ENCODE results near the gene ABL2. TPM values are rescaled to one million over a fixed set of nuclear protein-coding genes. Genes with fewer than 3 reads are reported as not detected.

Gene ABL2
- total and polyA plus RNA-seq, 9 of the 15 experiments (the other 6 are each of a cell fraction or from before 2014, with no cell fraction given) = 1.4 to 15.0 (median 8.6) TPM

GRCh38 chr1:179166663-179167417 lies 62.6 kb downstream of the ABL2 start:
- CTCF ChIA-PET (ENCODE audit: low intra/inter-chr PET ratio) = no interaction called here
- in situ Hi-C loops (cut with MboI) (no loop called here), intact Hi-C loops (cut with micrococcal nuclease) (no loop called here)
- no peaks in the 10 kb centered on the region for H3K36me3 ChIP-seq (ENCODE audit: control insufficient read depth, insufficient read depth, low read length)
- POLR2A ChIA-PET = interaction anchor here (1.1 kb wide), 1 partner anchor 46 kb away, joined by 3 read pairs; no protein-coding TSS in a partner anchor
- no peak overlapping the region for H3K4me3 ChIP-seq
- no peak overlapping the region for H3K9ac ChIP-seq (ENCODE audit: insufficient read depth in 1 of 2, low read depth in 2 of 2, low read length in 2 of 2)
- H3K27ac ChIP-seq (ENCODE audit: extremely low read depth, low read depth, low read length) = no peak overlapping the region
- no peak for FAIRE-seq
- no peak overlapping the region for H2AFZ ChIP-seq (ENCODE audit: low read depth, low read length)
- TF ChIP-seq HNRNPH1 (optimal IDR thresholded peaks at IDR 0.05; ENCODE audit: low read depth, low read length) (no peak), RBM14 (IDR thresholded peaks at IDR 0.05; ENCODE audit: borderline replicate concordance, insufficient read depth, low read depth, low read length) (no peak), ELF1 (tag; IDR thresholded peaks at IDR 0.05) (no peak), PTBP1 (IDR thresholded peaks at IDR 0.05; ENCODE audit: low read depth, low read length) (no peak), HSF4 (CRISPR knock-in tag; IDR thresholded peaks at IDR 0.05; ENCODE audit: borderline replicate concordance) (no peak), TBP (optimal IDR thresholded peaks at IDR 0.05; ENCODE audit: low read depth, low read length) (no peak), TAL1 (IDR thresholded peaks at IDR 0.05) (no peak), TARDBP (IDR thresholded peaks at IDR 0.05) (no peak), DPF2 (IDR thresholded peaks at IDR 0.05) (no peak), FUS (optimal IDR thresholded peaks at IDR 0.05; ENCODE audit: low read depth, low read length) (no peak), MYC (IDR thresholded peaks at IDR 0.05; ENCODE audit: low read depth, low read length) (no peak), MYC (CRISPR knock-in tag; IDR thresholded peaks at IDR 0.05; ENCODE audit: borderline replicate concordance, low read depth) (no peak), ATF4 (CRISPR knock-in tag; IDR thresholded peaks at IDR 0.05) (no peak), ZNF431 (CRISPR knock-in tag; IDR thresholded peaks at IDR 0.05) (no peak), ELK3 (CRISPR knock-in tag; IDR thresholded peaks at IDR 0.05) (no peak), ZNF518B (CRISPR knock-in tag; IDR thresholded peaks at IDR 0.05) (no peak)
- no TSS peak for BruUV-seq (replicated peaks)
- no peak overlapping the region for H3K4me2 ChIP-seq (ENCODE audit: insufficient read depth, low read length)
- no peaks in the 10 kb centered on the region for H3K9me1 ChIP-seq (ENCODE audit: control insufficient read depth, insufficient read depth, low read length)
- no peaks in the 10 kb centered on the region for H3K4me1 ChIP-seq (replicated peaks in 1 of 2; ENCODE audit: control insufficient read depth in 2 of 2, insufficient read depth in 2 of 2, low read length in 2 of 2)
- H3K79me2 ChIP-seq (ENCODE audit: control insufficient read depth, insufficient read depth, low read length) = peaks cover 5% of the 10 kb centered on the region; the same call in 1 of the 3 replicates
- H3K9me3 ChIP-seq (replicated peaks; ENCODE audit: control insufficient read depth, insufficient read depth, low read depth, low read length) = no peaks in the 10 kb centered on the region
- H4K20me1 ChIP-seq (replicated peaks; ENCODE audit: control insufficient read depth, insufficient read depth, low read length) = peaks cover 4% of the 10 kb centered on the region; the same call in 1 of the 2 replicates
- no peak for ATAC-seq
- WGBS (ENCODE audit: insufficient coverage, low coverage, missing lambda C conversion rate) = 71% methylated on average over 8 of the region's 8 CpGs
- H3K27me3 ChIP-seq (ENCODE audit: control insufficient read depth in 2 of 2, insufficient read depth in 2 of 2, low read length in 2 of 2) = no peaks in the 10 kb centered on the region
- no peak for DNase-seq (ENCODE audit: extremely low read depth in 1 of 4, low spot score in 3 of 4)
